Neural progenitor cell (in vitro differentiated cells): ENCODE measurements around the gene NFIA.

Experiments used
- CTCF ChIP-seq: fragments of 200-600 bp; sonication (generic); IDR thresholded peaks from 2 replicates; pipeline ENCODE4 v1.5.1; 2017; ENCODE audit warnings: antibody characterized with exemption, mild to moderate bottlenecking
- EZH2 ChIP-seq: fragments of 200-600 bp; sonication (generic); IDR thresholded peaks from 2 replicates; pipeline ENCODE4 v1.6.1; 2017; ENCODE audit warnings: antibody characterized with exemption, mild to moderate bottlenecking, moderate library complexity

DNA sequence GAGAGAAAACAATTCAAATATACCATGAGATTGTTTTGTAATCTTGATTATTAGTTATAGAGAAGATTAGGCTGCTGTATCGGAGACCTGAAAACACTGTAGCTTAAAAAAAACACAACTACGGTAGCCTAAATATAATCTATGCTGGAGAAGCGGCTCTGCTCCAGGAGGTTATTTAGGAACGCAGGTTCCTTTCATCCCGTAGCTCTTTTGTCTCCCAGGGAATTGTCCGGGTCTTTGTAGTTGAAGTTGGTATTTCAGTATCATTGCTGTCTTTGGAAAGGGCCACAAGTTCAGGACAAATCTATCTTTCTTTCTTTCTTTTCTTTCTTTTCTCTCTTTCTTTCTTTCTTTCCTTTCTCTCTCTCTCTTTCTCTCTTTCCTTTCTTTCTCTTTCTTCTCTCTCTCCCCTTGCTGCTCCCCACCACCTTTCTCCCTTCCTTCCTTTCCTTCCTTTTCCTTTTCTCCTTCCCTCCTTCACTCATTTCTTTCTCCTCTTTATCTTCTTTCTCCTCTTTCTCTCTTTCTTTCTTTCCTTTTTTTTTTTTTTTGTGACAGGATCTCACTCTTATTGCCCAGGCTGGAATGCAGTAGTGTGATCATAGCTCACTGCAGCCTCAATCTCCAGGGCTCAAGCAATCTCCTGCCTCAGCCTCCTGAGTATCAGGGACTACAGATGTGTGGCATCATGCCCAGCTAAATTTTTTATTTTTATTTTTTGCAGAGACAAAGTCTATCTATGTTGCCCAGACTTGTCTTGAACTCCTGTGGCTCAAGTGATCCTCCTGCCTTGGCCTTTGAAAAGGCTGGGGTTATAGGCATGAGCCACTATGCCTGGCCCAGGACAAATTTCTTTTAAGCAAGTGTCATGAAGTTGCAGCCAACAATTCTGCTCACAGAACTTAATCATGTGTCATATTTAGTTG lies 10.9 kb upstream of the NFIA start:
- no peak for TF ChIP-seq CTCF
- no peak for TF ChIP-seq EZH2
